Ascending aorta (tissue), 2 donors: Measurements from ENCODE around the gene MRPS11. TPM values are rescaled to one million over a fixed set of nuclear protein-coding genes. Genes with fewer than 3 reads are reported as not detected.

ENCODE experiments used
- DNase-seq, 2 donors: peaks; one replicate each; pipeline ENCODE4 v3.0.0-alpha.2; 2019; ENCODE audit warnings: low spot score in 2 of 2
- H3K27ac ChIP-seq, 2 donors: fragments of 200-600 bp; sonication (generic); one replicate each; pipeline ENCODE4 v1.5.1; 2016 to 2017; ENCODE audit warnings: mild to moderate bottlenecking in 1 of 2
- H3K27me3 ChIP-seq: fragments of 200-600 bp; sonication (generic); one replicate; pipeline ENCODE4 v1.5.1; 2017
- H3K36me3 ChIP-seq, 2 donors: fragments of 200-600 bp; sonication (generic); one replicate each; pipeline ENCODE4 v1.5.1; 2016
- H3K4me1 ChIP-seq, 2 donors: fragments of 200-600 bp; sonication (generic); one replicate each; pipeline ENCODE4 v1.5.1; 2016 to 2017; ENCODE audit warnings: mild to moderate bottlenecking in 1 of 2
- H3K4me3 ChIP-seq, 2 donors: fragments of 200-600 bp; sonication (generic); one replicate each; pipeline ENCODE4 v1.5.1; 2016 to 2017; ENCODE audit warnings: mild to moderate bottlenecking in 1 of 2
- H3K9me3 ChIP-seq, 2 donors: fragments of 200-600 bp; sonication (generic); one replicate each; pipeline ENCODE4 v1.5.1; 2016
- intact Hi-C: fragments of 100-400 bp; cut with DNase I; formaldehyde crosslinking; loops from one replicate; pipeline ENCODE4 v1.15.1; 2023
- total RNA-seq: library from RNA; depleted of rRNA; stranded (reverse); fragments of >200 nt; gene quantifications from one replicate; pipeline ENCODE4 v1.1.0, GENCODE V29; 2016
- TF ChIP-seq, protein P1 (sequence below), 3 experiments: fragments of 200-600 bp in 2 of 3; fragments of 450-650 bp in 1 of 3; sonication (generic) in 2 of 3; IDR thresholded peaks; one replicate each; pipeline ENCODE4 v1.5.1; 2016 to 2019; ENCODE audit warnings: antibody characterized with exemption in 3 of 3, mild to moderate bottlenecking in 1 of 3, moderate library complexity in 1 of 3

The MRPS11 gene
- total RNA-seq, 1 donor from 2014 or later, result 29.4 TPM

DNA sequence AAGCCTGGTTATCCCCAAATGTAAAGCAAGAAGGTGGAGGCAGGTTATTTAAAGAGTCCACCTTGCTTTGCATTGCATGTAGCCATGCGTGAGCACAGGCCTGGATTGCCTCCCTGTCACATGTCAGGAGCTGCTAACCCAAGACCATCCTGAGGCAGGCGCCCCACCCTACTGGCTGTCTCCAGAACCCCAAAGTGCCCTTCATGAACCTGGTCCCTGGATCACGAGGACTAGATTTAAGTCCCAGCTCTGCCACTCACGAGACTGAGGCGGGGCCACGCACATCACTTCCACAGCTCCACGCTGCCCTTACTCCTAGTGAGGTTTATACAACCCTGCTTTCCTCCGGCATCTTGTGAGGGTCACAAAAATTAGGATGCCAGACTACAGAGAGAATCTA is 17.9 kb upstream of the MRPS11 start:
- Histone ChIP-seq H3K9me3 (no peaks in the 10 kb centered on the region), H3K27me3 (no peaks in the 10 kb centered on the region), H3K36me3 (no peaks in the 10 kb centered on the region), H3K4me1 (no peaks in the 10 kb centered on the region), H3K27ac (no peak overlapping the region), H3K4me3 (no peak overlapping the region)
- TF ChIP-seq, protein P1, sequence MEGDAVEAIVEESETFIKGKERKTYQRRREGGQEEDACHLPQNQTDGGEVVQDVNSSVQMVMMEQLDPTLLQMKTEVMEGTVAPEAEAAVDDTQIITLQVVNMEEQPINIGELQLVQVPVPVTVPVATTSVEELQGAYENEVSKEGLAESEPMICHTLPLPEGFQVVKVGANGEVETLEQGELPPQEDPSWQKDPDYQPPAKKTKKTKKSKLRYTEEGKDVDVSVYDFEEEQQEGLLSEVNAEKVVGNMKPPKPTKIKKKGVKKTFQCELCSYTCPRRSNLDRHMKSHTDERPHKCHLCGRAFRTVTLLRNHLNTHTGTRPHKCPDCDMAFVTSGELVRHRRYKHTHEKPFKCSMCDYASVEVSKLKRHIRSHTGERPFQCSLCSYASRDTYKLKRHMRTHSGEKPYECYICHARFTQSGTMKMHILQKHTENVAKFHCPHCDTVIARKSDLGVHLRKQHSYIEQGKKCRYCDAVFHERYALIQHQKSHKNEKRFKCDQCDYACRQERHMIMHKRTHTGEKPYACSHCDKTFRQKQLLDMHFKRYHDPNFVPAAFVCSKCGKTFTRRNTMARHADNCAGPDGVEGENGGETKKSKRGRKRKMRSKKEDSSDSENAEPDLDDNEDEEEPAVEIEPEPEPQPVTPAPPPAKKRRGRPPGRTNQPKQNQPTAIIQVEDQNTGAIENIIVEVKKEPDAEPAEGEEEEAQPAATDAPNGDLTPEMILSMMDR (IDR thresholded peaks at IDR 0.05), result no peak
- no peak for DNase-seq
- intact Hi-C loops, result no loop called here

DNA sequence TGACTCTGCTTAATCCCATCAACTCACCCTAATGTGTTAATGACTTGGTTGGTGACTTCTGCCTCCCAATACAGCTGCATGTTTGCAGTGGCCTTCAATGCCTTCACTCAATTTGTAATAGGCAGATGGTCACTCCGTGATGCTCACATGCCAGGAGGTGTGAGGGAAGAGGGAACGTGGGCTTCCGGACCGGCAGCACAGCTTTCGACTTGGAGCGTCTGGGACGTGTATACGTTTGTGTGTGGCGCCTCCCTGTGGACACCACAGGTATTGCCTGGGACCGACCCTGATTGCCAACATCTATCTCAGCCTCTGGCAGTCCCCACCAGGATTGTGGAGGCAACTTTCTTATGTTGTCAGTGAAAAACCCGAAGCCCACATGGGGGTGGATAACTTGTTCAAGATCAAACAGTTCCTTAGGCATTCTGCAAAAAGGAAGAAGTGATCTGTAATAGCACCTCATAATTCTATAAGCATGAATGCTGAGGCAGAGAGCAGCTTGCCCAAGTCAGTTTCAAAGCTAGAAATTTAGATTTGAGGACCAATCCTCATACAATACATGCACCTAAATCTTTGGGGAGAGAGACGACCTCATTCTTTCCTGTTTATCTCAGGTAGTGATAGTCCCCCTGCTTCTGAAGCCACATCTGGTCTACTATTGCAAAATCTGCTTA is 17.2 kb upstream of the MRPS11 start:
- Histone ChIP-seq H3K27ac (no peak overlapping the region), H3K4me1 (no peaks in the 10 kb centered on the region), H3K4me3 (no peak overlapping the region), H3K36me3 (no peaks in the 10 kb centered on the region), H3K27me3 (no peaks in the 10 kb centered on the region), H3K9me3 (no peaks in the 10 kb centered on the region)
- TF ChIP-seq, protein P1 (IDR thresholded peaks at IDR 0.05), result peak; percentile 19 to 48 (median 28)
- intact Hi-C loops, result no loop called here
- no peak for DNase-seq

DNA sequence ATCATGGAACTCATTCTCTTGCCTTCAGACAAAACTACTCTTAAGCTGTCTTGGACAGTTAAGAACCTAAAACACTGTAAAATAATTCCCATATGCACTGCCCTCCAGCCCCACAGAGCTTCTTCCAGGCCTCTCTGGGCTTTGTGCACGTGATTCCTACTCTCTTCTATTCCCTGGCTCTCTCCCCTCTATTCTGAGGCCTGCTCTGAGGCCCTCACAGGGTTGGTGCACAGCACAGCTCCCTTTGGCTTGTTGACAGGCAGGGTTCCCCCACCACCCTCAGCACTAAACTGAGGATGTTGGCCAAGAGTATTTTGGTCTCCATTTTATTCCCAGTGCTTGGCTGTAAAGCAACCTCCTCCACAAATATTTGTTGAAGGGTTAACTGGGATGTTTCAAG is 13.9 kb upstream of the MRPS11 start:
- Histone ChIP-seq H3K27ac (no peak overlapping the region), H3K36me3 (peaks cover 2 to 11% of the 10 kb centered on the region in 2 donors), H3K27me3 (no peaks in the 10 kb centered on the region), H3K4me3 (no peak overlapping the region), H3K9me3 (no peaks in the 10 kb centered on the region), H3K4me1 (no peaks in the 10 kb centered on the region)
- intact Hi-C loops, result no loop called here
- TF ChIP-seq, protein P1 (IDR thresholded peaks at IDR 0.05), result no peak
- no peak for DNase-seq

DNA sequence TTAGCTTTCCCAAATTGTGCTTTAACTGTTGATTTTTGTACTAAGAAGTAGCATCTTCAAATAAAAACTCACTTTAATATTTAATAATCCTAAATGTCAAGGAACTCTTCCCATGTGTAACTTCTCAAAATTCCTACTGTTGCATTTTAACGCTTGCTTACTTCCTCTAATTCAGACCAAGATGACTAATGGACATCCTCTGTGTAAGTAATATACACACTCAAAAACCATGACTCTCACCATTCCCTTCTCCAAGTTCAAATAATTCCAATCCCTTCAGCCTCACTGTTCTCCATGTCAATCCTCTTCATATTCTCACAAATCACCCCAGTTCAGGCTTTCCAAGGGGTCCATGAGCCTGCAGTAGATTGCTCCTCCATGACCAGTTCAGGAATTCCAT is 13.3 kb upstream of the MRPS11 start:
- Histone ChIP-seq H3K27ac (no peak overlapping the region), H3K9me3 (no peaks in the 10 kb centered on the region), H3K36me3 (peaks cover 8 to 17% of the 10 kb centered on the region in 2 donors), H3K27me3 (no peaks in the 10 kb centered on the region), H3K4me1 (no peaks in the 10 kb centered on the region), H3K4me3 (no peak overlapping the region)
- TF ChIP-seq, protein P1 (IDR thresholded peaks at IDR 0.05), result no peak
- no peak for DNase-seq
- intact Hi-C loops, result no loop called here

DNA sequence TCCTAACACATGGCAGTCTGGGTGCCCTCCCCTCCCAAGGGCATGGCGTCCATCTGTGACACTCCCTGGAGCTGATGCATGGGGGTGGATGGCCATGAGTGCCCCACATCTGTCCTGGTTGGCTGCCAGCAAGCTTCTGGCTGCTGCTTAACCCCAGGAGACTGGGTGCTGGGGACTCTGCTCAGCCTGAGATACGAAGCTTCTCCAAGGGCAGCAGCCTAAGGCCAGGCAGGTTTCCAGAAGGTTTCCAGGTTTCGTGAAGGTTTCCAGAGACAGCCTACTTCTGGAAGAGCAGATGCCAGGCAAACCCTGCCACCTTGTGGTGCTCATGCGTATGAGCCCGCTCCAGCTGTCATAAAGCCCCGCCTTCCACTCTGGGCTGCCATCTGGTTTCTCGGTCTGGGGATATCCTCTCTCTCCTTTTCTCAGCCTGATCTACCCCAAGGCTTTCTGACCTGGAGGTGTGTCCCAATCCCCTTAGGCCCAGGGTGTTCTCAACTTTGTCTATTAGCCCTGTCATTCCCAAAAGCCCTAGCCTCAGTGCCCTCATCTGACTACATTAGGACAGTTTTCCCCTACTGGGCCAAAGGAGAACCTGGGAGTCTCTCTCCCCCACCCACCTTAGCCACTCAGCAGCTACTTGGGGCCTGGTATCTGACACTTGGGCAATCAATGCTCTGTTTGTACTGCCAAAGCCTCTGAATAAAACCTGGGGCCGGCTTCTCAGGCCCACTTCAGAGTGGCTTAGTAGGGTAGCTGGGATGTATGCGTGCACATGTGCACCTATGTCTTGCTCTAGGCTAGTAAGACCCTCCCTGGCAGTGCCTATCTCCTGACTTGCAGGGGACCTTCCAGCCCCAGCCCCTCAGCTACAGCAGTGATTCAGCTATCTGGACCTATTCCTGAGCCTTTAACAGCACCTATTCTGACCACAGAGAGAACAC is 12.4 kb upstream of the MRPS11 start:
- TF ChIP-seq, protein P1 (IDR thresholded peaks at IDR 0.05), result peak; percentile 35 to 67 (median 53)
- H3K4me1 ChIP-seq, result no peaks in the 10 kb centered on the region
- peaks cover 17 to 26% of the 10 kb centered on the region in 2 donors for H3K36me3 ChIP-seq
- intact Hi-C loops, result loop anchor here (5.0 kb wide), 1 partner anchor 1538 kb away; no protein-coding TSS in a partner anchor
- no peak overlapping the region for H3K4me3 ChIP-seq
- no peak overlapping the region for H3K27ac ChIP-seq
- no peaks in the 10 kb centered on the region for H3K9me3 ChIP-seq
- no peaks in the 10 kb centered on the region for H3K27me3 ChIP-seq
- DNase-seq, result no peak
